NB4 (cell line): ENCODE measurements around the gene APCDD1.

Experiments
- DNase-seq: peaks from one replicate; pipeline ENCODE4 v3.0.0; 2010; ENCODE audit warnings: low read depth
- H3K4me3 ChIP-seq: one replicate; pipeline ENCODE4 v1.5.1; 2011; ENCODE audit warnings: mild to moderate bottlenecking, low read depth, low read length, moderate library complexity
- CTCF ChIP-seq: IDR thresholded peaks from one replicate; pipeline ENCODE4 v1.5.1; 2012; ENCODE audit warnings: low read depth, low read length
- MAX ChIP-seq: IDR thresholded peaks from 2 replicates; pipeline ENCODE4 v1.6.1; 2011; ENCODE audit warnings: low read depth, low read length
- MYC ChIP-seq: IDR thresholded peaks from 2 replicates; pipeline ENCODE4 v1.6.1; 2011; ENCODE audit warnings: low read depth, low read length
- POLR2A ChIP-seq: IDR thresholded peaks from 2 replicates; pipeline ENCODE4 v1.6.1; 2011; ENCODE audit warnings: mild to moderate bottlenecking; ENCODE audit not compliant: insufficient read length; ENCODE audit errors: extremely low read depth

The APCDD1 gene

GRCh38 chr18:10487154-10487553 lies 32.7 kb downstream of the APCDD1 start:
- H3K4me3 ChIP-seq, result no peak overlapping the region
- no peak for DNase-seq
- TF ChIP-seq MYC (no peak), POLR2A (no peak), CTCF (no peak), MAX (no peak)

GRCh38 chr18:10488017-10488416 lies 33.6 kb downstream of the APCDD1 start:
- TF ChIP-seq MAX (no peak), MYC (no peak), CTCF (no peak), POLR2A (no peak)
- no peak overlapping the region for H3K4me3 ChIP-seq
- no peak for DNase-seq

GRCh38 chr18:10490401-10491165 lies 36.1 kb downstream of the APCDD1 start:
- TF ChIP-seq MYC (no peak), CTCF (peak; percentile 75), POLR2A (no peak), MAX (no peak)
- no peak overlapping the region for H3K4me3 ChIP-seq
- peak; percentile 81 for DNase-seq

- TF ChIP-seq MYC, result no peak
- no peak for TF ChIP-seq POLR2A
- no peak for TF ChIP-seq MAX
- no peak for TF ChIP-seq CTCF
- H3K4me3 ChIP-seq, result no peak overlapping the region
- DNase-seq, result no peak
These were observed 41.5 kb downstream of the APCDD1 start for GRCh38 chr18:10495936-10496335.

- no peak overlapping the region for H3K4me3 ChIP-seq
- TF ChIP-seq CTCF (no peak), MAX (no peak)
- DNase-seq, result no peak
These were observed 42.8 kb downstream of the APCDD1 start for GRCh38 chr18:10497206-10497749.
